ENCODE data around the gene COX6B2. TPM values are rescaled to one million over a fixed set of nuclear protein-coding genes. Genes with fewer than 3 reads are reported as not detected.

Gene COX6B2
- total and polyA plus RNA-seq, 2 of the 8 experiments (the other 6 are each of a cell fraction or from before 2014, with no cell fraction given), result 4.9 to 6.4 TPM

DNA sequence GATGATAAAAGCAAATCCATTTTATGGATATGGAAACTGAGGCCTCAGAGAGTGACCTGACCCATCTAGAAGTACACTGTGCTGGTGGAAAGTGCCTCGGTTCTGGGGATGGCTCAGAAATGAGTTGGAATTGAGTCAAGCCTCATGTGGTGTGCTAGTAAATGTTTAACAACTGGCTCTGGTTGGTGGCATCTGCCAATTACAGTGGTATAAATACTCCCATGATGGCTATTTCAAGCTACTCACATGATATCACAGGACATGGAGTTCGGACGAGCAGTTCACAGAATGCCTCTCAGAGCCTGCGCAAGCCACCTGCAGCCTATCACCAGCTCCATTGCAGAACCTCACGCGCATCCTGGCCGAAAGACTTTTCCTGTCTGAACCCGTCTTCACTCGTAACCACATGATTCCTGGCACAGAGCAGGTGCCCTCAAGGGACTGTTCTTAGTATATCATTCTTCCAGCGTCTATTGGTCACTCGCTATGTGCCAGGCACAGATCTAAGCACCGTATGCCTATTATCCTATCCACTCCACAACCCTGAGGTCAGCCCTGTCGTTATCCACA is 38.5 kb downstream of the COX6B2 start:
- Histone ChIP-seq H2BK15ac (ENCODE audit: low read length) (no peak overlapping the region), H3K79me1 (ENCODE audit: low read depth, low read length) (no peaks in the 10 kb centered on the region), H3K36me3 (ENCODE audit: control insufficient read depth in 2 of 4, insufficient read depth in 4 of 4, low read length in 3 of 4) (peaks cover 0 to 5% (median 0%) of the 10 kb centered on the region in 4 experiments; a peak in 1 of 8 replicates), H3K23ac (ENCODE audit: insufficient read length) (no peak overlapping the region), H4K8ac (ENCODE audit: extremely low read depth, insufficient read depth, low read length) (no peak overlapping the region; the same call in 1 of the 2 replicates), H3K9ac (replicated peaks in 1 of 4; ENCODE audit: extremely low read depth in 1 of 4, low read depth in 3 of 4, low read length in 3 of 4) (no peak overlapping the region), H3K4me1 (replicated peaks in 1 of 4; ENCODE audit: control insufficient read depth in 3 of 4, insufficient read depth in 4 of 4, low read length in 3 of 4) (peaks cover 0 to 5% (median 2%) of the 10 kb centered on the region in 4 experiments; a peak in 5 of 7 replicates), H2BK12ac (ENCODE audit: low read depth, low read length) (no peak overlapping the region), H3K4me2 (ENCODE audit: insufficient read depth in 1 of 2, low read depth in 2 of 2, low read length in 2 of 2) (no peak overlapping the region), H3K27ac (ENCODE audit: low read depth, low read length) (no peak overlapping the region), H3K14ac (ENCODE audit: insufficient read length) (no peak overlapping the region), H2BK20ac (ENCODE audit: low read length) (no peak overlapping the region), H2AK5ac (ENCODE audit: low read depth, low read length) (no peak overlapping the region), H4K20me1 (replicated peaks in 1 of 2; ENCODE audit: control insufficient read depth in 1 of 2, insufficient read depth in 2 of 2, low read length in 2 of 2) (no peaks in the 10 kb centered on the region), H2BK5ac (ENCODE audit: low read depth, low read length) (no peak overlapping the region), H3K79me2 (ENCODE audit: control insufficient read depth in 1 of 2, insufficient read depth in 2 of 2, low read length in 2 of 2) (no peaks in the 10 kb centered on the region), H3K4me3 (ENCODE audit: extremely low read depth in 1 of 4, insufficient read depth in 2 of 4, low read depth in 3 of 4, low read length in 4 of 4) (no peak overlapping the region), H2BK120ac (replicated peaks; ENCODE audit: low read depth, low read length) (no peak overlapping the region), H3K9me3 (ENCODE audit: insufficient read depth in 2 of 2, low read depth in 1 of 2, low read length in 1 of 2) (no peaks in the 10 kb centered on the region), H3K4ac (replicated peaks; ENCODE audit: insufficient read length, low read depth, low read length) (no peak overlapping the region), H2AFZ (ENCODE audit: low read length) (no peak overlapping the region), H3K27me3 (replicated peaks in 1 of 4; ENCODE audit: control insufficient read depth in 3 of 4, extremely low read depth in 1 of 4, insufficient read depth in 3 of 4, low read length in 3 of 4) (no peaks in the 10 kb centered on the region), H4K91ac (replicated peaks; ENCODE audit: insufficient read length, low read length) (no peak overlapping the region), H3K56ac (replicated peaks; ENCODE audit: insufficient read length, low read depth, low read length) (no peak overlapping the region), H4K5ac (ENCODE audit: insufficient read length, low read depth, low read length) (no peak overlapping the region), H3K23me2 (ENCODE audit: low read depth, low read length) (peaks cover 2% of the 10 kb centered on the region; the same call in 1 of the 2 replicates), H3K18ac (ENCODE audit: extremely low read depth, low read length) (no peak overlapping the region)
- ChIA-PET POLR2A (ENCODE audit: partially characterized antibody) (interaction anchor here (0.8 to 3.8 kb wide), 8 partner anchors 10 to 92 kb away, joined by 3 to 17 read pairs (median 6); partner anchors contain the start of genes KMT5C, RPL28 and UBE2S), CTCF (ENCODE audit: partially characterized antibody) (interaction anchor here (1.0 to 3.1 kb wide), 5 partner anchors 12 to 43 kb away, joined by 3 to 7 read pairs (median 4); no protein-coding TSS in a partner anchor)
- 93% methylated on average over 13 of the region's 13 CpGs; no CpG with 5 or more reads in 1 of the 2 experiments for WGBS, 2 experiments (ENCODE audit: extremely low coverage in 1 of 2, insufficient coverage in 1 of 2, insufficient read length in 1 of 2, insufficient replicate concordance in 2 of 2, low coverage in 1 of 2, low lambda C conversion rate in 2 of 2, missing lambda C conversion rate in 1 of 2)
- no peak for DNase-seq (ENCODE audit: low read depth in 1 of 2, low spot score in 2 of 2)
- TF ChIP-seq NANOG (IDR thresholded peaks at IDR 0.05; ENCODE audit: insufficient read depth, low read depth, low read length, poor library complexity, severe bottlenecking), result no peak
- no peak for FAIRE-seq

All from H1 (cell line).